PC-9 (cell line): ENCODE measurements around the gene CUX1. TPM values are rescaled to one million over a fixed set of nuclear protein-coding genes. Genes with fewer than 3 reads are reported as not detected.
"Not testable (repeated sequence)": the region's sequence is repeated elsewhere in the genome, so short reads cannot be mapped to it uniquely, and the experiment has no call there.

Experiments used
- BruUV-seq: library from RNA; stranded (reverse); fragments of 400-500 nt; replicated peaks from 2 replicates; lab custom pipeline; 2021; lab: Mats Ljungman, UMichigan
- CTCF ChIA-PET: fragments of 300-600 bp; sonication (Branson Sonifier 250); formaldehyde crosslinking; loops from one replicate; lab custom pipeline; 2022; ENCODE audit warnings: antibody characterized with exemption; lab: Charles Lee
- POLR2A ChIA-PET: fragments of 300-600 bp; sonication (Branson Sonifier 250); formaldehyde crosslinking; loops from one replicate; lab custom pipeline; 2022; ENCODE audit warnings: antibody characterized with exemption; ENCODE audit not compliant: unreplicated experiment; lab: Charles Lee
- DNase-seq, 2 experiments: peaks; one replicate each; pipeline versions ENCODE4 v3.0.0 to v3.0.0-alpha.2; 2015 to 2022; ENCODE audit warnings: mixed read lengths in 1 of 2
- H2AFZ ChIP-seq: fragments of 200-600 bp; sonication (generic); 2 replicates; pipeline ENCODE4 v1.8.1; 2017; ENCODE audit warnings: antibody characterized with exemption
- H3F3A ChIP-seq: fragments of 200-600 bp; sonication (generic); 2 replicates; pipeline ENCODE4 v1.8.1; 2017; ENCODE audit warnings: antibody characterized with exemption, mild to moderate bottlenecking, low read depth; ENCODE audit not compliant: insufficient read depth
- H3K27ac ChIP-seq: fragments of 200-600 bp; sonication (generic); 2 replicates; pipeline ENCODE4 v1.6.1; 2016; ENCODE audit warnings: mixed run types
- H3K27me3 ChIP-seq: fragments of 200-600 bp; sonication (generic); 2 replicates; pipeline ENCODE4 v1.6.1; 2016; ENCODE audit warnings: low read depth, mixed run types; ENCODE audit not compliant: insufficient read depth
- H3K36me3 ChIP-seq: fragments of 200-600 bp; sonication (generic); 2 replicates; pipeline ENCODE4 v1.6.1; 2016; ENCODE audit warnings: low read depth, mixed run types
- H3K4me1 ChIP-seq: fragments of 200-600 bp; sonication (generic); replicated peaks from 2 replicates; pipeline ENCODE4 v1.6.1; 2016; ENCODE audit warnings: mixed run types; ENCODE audit not compliant: insufficient read depth
- H3K4me2 ChIP-seq: fragments of 200-600 bp; sonication (generic); 2 replicates; pipeline ENCODE4 v1.6.1; 2017; ENCODE audit warnings: mixed run types
- H3K4me3 ChIP-seq: fragments of 200-600 bp; sonication (generic); 2 replicates; pipeline ENCODE4 v1.6.1; 2016; ENCODE audit warnings: mixed run types
- H3K79me2 ChIP-seq: fragments of 200-600 bp; sonication (generic); 2 replicates; pipeline ENCODE4 v1.6.1; 2017; ENCODE audit warnings: low read depth, mixed run types
- H3K9me2 ChIP-seq: fragments of 200-600 bp; sonication (generic); 2 replicates; pipeline ENCODE4 v1.8.1; 2017; ENCODE audit warnings: mild to moderate bottlenecking; ENCODE audit not compliant: insufficient read depth
- H3K9me3 ChIP-seq: fragments of 200-600 bp; sonication (generic); 2 replicates; pipeline ENCODE4 v1.8.1; 2016; ENCODE audit warnings: low read depth; ENCODE audit not compliant: insufficient read depth
- H4K20me1 ChIP-seq: fragments of 200-600 bp; sonication (generic); 2 replicates; pipeline ENCODE4 v1.8.1; 2017; ENCODE audit not compliant: insufficient read depth
- EZH2 ChIP-seq: fragments of 200-600 bp; sonication (generic); IDR thresholded peaks from 2 replicates; pipeline ENCODE4 v1.8.0; 2017; ENCODE audit warnings: antibody characterized with exemption, low read depth
- intact Hi-C: fragments of 100-400 bp; cut with micrococcal nuclease; formaldehyde crosslinking; loops from one replicate; pipeline ENCODE4 v1.10.0; 2022; ENCODE audit not compliant: unreplicated experiment
- total RNA-seq: library from RNA; stranded (reverse); gene quantifications from 2 replicates; pipeline ENCODE4 v1.2.3, GENCODE V29; 2021
- TF ChIP-seq, protein P1 (sequence below): fragments of 200-600 bp; sonication (generic); conservative IDR thresholded peaks from 2 replicates; pipeline ENCODE4 v1.6.1; 2017; ENCODE audit warnings: mixed run types, antibody characterized with exemption, mild to moderate bottlenecking, moderate library complexity

CUX1 gene
- total RNA-seq, 1 experiment from 2014 or later: 83.3 TPM

DNA sequence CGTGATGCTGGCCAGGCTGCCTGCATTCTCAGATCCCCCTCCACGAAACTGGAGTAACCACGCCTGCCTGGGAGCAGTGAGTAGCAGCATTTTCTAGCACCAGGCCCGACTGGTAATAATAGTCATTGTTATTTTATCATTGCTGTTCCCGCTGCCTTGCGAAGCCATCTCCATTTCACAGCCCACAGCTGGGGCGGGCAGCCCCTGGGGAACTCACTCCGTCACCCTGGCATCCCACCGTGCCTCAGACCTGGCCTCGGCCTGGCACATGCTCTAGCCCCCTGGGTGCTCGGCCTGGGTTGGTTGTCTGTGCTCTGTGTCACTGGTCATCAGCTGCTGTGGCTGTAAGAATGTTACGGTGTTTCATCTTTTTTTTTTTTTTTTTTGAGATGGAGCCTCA is 411.5 kb downstream of the CUX1 start:
- ChIA-PET POLR2A (no interaction called here), CTCF (no interaction called here)
- Histone ChIP-seq H3K9me2 (no peaks in the 10 kb centered on the region), H3K4me2 (no peak overlapping the region), H4K20me1 (no peaks in the 10 kb centered on the region), H3K9me3 (no peaks in the 10 kb centered on the region), H3F3A (no peaks in the 10 kb centered on the region), H3K79me2 (no peaks in the 10 kb centered on the region), H2AFZ (no peak overlapping the region), H3K4me1 (no peaks in the 10 kb centered on the region), H3K36me3 (no peaks in the 10 kb centered on the region), H3K27ac (no peak overlapping the region), H3K27me3 (no peaks in the 10 kb centered on the region), H3K4me3 (no peak overlapping the region)
- no TSS peak for BruUV-seq
- TF ChIP-seq, protein P1, sequence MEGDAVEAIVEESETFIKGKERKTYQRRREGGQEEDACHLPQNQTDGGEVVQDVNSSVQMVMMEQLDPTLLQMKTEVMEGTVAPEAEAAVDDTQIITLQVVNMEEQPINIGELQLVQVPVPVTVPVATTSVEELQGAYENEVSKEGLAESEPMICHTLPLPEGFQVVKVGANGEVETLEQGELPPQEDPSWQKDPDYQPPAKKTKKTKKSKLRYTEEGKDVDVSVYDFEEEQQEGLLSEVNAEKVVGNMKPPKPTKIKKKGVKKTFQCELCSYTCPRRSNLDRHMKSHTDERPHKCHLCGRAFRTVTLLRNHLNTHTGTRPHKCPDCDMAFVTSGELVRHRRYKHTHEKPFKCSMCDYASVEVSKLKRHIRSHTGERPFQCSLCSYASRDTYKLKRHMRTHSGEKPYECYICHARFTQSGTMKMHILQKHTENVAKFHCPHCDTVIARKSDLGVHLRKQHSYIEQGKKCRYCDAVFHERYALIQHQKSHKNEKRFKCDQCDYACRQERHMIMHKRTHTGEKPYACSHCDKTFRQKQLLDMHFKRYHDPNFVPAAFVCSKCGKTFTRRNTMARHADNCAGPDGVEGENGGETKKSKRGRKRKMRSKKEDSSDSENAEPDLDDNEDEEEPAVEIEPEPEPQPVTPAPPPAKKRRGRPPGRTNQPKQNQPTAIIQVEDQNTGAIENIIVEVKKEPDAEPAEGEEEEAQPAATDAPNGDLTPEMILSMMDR: no peak
- TF ChIP-seq EZH2: no peak
- intact Hi-C loops: no loop called here
- no peak for DNase-seq

DNA sequence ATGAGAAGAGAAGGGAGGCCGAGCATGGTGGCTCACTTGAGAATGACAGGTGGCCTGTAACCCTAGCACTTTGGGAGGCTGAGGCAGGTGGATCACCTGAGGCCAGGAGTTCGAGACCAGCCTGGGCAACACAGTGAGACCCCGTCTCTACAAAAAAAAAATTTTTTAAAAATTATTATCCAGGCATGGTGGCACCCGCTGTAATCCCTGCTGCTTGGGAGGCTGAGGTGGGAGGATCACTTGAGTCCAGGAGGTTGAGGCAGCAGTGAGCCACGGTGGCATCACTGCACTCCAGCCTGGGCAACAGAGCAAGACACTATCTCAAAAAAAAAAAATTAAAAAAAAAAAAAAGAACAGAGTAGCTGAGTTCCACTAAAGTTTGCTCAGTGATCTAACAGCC is 412.7 kb downstream of the CUX1 start:
- POLR2A ChIA-PET, H3K4me2 ChIP-seq, H3K9me2 ChIP-seq, CTCF ChIA-PET, H3K9me3 ChIP-seq, H3K27me3 ChIP-seq, H3K27ac ChIP-seq, H4K20me1 ChIP-seq, H2AFZ ChIP-seq, H3F3A ChIP-seq, H3K4me1 ChIP-seq, H3K79me2 ChIP-seq, DNase-seq, H3K36me3 ChIP-seq, H3K4me3 ChIP-seq, BruUV-seq: not testable (repeated sequence)
- intact Hi-C loops: loop anchor here (10.0 kb wide), 2 partner anchors 225 to 375 kb away; no protein-coding TSS in a partner anchor

DNA sequence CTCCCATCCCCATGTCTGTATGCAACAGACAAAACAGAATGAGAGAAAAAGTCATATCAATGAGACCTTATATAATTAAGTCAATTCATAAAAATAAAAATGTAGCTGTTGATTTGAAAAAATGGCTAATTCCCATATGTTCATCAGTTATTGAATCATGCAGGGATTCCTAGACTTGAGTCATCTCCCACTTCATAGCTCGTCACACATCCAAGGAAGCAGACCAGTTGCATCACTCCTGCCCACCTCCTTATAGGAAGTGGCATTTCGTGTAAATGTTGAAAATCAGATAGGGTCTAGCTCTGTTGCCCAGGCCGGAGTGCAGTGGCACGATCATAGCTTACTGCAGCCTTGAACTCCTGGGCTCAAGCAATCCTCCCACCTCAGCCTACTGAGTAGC is 413.2 kb downstream of the CUX1 start:
- H3K9me2 ChIP-seq: no peaks in the 10 kb centered on the region
- H3K4me2 ChIP-seq: no peak overlapping the region
- POLR2A ChIA-PET: no interaction called here
- no TSS peak for BruUV-seq
- H3K9me3 ChIP-seq: no peaks in the 10 kb centered on the region
- DNase-seq: no peak
- no peaks in the 10 kb centered on the region for H3K27me3 ChIP-seq
- H3K4me3 ChIP-seq: no peak overlapping the region
- no peaks in the 10 kb centered on the region for H3F3A ChIP-seq
- no peaks in the 10 kb centered on the region for H3K4me1 ChIP-seq
- H3K36me3 ChIP-seq: no peaks in the 10 kb centered on the region
- no peaks in the 10 kb centered on the region for H3K79me2 ChIP-seq
- TF ChIP-seq EZH2: no peak
- no peak overlapping the region for H3K27ac ChIP-seq
- intact Hi-C loops: loop anchor here (10.0 kb wide), 2 partner anchors 226 to 376 kb away; no protein-coding TSS in a partner anchor
- H2AFZ ChIP-seq: no peak overlapping the region
- CTCF ChIA-PET: no interaction called here
- H4K20me1 ChIP-seq: no peaks in the 10 kb centered on the region

DNA sequence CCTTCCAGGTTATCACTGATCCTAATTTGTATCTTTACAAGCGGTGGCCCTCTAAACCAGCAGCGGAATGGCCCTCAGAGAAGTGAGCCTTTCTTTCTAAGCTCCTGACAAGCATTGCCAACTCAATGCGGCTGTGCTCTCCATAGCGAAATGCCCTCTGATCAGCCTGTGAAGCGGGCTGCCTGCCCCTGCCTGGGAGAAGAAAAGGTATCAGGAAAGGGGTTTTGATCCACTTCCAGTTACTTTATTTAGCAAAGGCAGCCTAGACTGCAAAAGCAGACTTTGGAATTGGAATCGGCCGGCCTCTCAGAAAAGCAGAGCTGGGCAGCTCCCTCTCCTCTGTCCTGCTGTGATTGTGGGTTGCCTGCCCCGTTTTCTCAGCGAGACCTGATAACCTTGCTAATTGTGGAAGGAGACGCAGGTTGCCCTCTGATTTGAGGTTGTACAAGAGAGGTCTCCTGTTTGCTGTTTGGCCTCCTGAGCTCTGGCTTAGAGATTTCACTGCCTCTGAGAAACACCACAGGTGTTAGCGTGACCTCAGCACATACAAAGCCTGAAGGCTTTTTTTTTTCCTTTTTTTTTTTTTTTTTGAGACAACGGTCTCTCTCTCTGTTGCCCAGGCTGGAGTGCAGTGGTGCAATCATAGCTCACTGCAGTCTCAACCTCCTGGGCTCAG is 415.3 kb downstream of the CUX1 start:
- CTCF ChIA-PET: no interaction called here
- no peaks in the 10 kb centered on the region for H3K36me3 ChIP-seq
- no peaks in the 10 kb centered on the region for H3K79me2 ChIP-seq
- TF ChIP-seq EZH2: no peak
- TF ChIP-seq, protein P1: no peak
- no peak overlapping the region for H3K4me2 ChIP-seq
- DNase-seq: no peak
- H3F3A ChIP-seq: no peaks in the 10 kb centered on the region
- BruUV-seq: no TSS peak
- POLR2A ChIA-PET: no interaction called here
- intact Hi-C loops: loop anchor here (10.0 kb wide), 2 partner anchors 228 to 378 kb away; no protein-coding TSS in a partner anchor
- no peak overlapping the region for H3K4me3 ChIP-seq
- H4K20me1 ChIP-seq: no peaks in the 10 kb centered on the region
- H3K27ac ChIP-seq: no peak overlapping the region
- H3K27me3 ChIP-seq: no peaks in the 10 kb centered on the region
- no peaks in the 10 kb centered on the region for H3K4me1 ChIP-seq
- no peaks in the 10 kb centered on the region for H3K9me3 ChIP-seq
- H3K9me2 ChIP-seq: no peaks in the 10 kb centered on the region
- no peak overlapping the region for H2AFZ ChIP-seq
